GM12872 (cell line): ENCODE data around the gene NLGN4X.

ENCODE experiments used
- TF ChIP-seq, protein P1 (sequence below): IDR thresholded peaks from 3 replicates; pipeline ENCODE4 v1.5.1; 2011; ENCODE audit warnings: low read depth, mild to moderate bottlenecking, low read length, moderate library complexity; ENCODE audit not compliant: insufficient read depth

NLGN4X gene

DNA sequence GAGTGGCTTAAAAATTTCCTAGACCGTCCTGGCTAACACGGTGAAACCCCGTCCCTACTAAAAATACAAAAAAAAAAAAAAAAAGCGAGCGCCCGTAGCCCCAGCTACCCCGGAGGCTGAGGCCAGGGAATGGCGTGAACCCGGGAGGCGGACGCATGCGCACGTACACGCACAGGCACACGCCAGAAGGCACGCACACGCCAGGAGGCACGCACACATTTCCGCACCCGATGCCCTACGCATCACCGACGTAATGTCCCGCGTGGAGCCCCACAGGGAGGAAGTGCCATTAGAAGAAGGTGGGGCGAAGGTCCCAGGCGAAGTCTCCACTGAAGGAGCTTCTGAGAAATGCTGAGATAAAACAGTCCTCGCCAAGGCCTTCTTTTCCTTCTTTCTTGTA lies 41.4 kb downstream of the NLGN4X start:
- TF ChIP-seq, protein P1, sequence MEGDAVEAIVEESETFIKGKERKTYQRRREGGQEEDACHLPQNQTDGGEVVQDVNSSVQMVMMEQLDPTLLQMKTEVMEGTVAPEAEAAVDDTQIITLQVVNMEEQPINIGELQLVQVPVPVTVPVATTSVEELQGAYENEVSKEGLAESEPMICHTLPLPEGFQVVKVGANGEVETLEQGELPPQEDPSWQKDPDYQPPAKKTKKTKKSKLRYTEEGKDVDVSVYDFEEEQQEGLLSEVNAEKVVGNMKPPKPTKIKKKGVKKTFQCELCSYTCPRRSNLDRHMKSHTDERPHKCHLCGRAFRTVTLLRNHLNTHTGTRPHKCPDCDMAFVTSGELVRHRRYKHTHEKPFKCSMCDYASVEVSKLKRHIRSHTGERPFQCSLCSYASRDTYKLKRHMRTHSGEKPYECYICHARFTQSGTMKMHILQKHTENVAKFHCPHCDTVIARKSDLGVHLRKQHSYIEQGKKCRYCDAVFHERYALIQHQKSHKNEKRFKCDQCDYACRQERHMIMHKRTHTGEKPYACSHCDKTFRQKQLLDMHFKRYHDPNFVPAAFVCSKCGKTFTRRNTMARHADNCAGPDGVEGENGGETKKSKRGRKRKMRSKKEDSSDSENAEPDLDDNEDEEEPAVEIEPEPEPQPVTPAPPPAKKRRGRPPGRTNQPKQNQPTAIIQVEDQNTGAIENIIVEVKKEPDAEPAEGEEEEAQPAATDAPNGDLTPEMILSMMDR, result no peak

DNA sequence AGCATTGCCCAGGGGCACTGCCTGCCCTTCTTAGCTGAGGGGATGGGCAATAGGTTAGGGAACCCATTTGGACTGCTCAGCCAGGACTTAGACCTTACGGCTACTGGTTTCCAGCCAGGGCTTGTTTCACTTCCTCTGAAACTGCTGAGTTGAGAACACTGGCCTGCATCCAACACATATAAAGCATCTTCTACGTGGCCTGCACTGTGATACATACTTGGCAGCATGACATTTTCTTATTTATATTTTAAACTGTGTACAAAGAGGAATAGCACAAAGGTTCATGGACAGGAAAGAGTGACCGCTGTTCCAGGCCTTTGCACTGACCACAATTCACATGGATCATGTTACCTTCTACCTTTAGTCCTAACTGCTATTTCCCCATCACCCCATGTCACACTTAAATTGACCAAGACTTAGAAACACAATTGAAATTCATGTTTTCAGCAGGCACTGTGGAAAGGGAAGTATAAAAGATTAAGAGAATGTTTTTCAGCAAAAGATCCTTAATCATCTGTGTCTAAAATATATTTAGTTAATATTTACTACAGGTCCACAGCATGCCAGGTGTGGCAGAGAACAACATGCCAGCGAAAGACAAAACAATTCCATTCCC lies 43.7 kb downstream of the NLGN4X start:
- TF ChIP-seq, protein P1, result no peak

DNA sequence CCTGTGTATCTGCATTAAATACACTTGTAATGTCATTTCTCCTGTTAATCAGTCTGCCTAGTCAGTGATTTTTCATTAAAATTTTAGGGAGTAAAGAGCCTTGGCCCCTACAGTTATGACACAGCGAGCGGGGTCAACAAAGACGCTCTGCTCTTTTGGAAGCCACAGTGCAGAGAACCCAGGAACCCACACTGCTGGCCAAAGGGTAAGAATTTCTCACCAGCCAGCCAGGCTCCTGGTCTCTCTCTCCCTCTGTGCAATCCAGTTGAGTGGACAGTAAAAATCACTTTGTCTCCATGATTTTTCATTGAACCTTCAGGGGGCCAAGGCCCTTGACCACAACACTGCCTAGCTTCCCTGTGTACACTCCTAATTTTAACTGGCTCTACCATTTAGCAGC lies 52.8 kb downstream of the NLGN4X start:
- TF ChIP-seq, protein P1, result no peak

DNA sequence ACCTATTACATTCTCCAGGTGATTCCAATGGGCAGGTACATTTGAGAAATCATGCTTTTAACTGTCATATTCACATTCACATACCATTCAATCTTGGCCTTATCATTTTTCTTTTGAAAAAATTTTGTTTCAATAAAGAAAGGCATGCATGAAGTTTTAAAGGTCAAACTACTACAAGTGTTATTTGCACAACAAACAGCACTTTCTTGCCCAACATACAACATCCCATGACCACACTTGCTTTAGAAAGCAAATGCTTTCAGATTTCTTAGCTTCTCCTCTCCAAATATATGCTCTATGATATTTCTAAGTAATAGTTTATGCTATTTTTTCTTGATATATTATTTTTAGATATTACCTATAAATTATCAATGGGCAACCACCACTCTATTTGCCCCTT lies 58.2 kb downstream of the NLGN4X start:
- TF ChIP-seq, protein P1, result no peak

DNA sequence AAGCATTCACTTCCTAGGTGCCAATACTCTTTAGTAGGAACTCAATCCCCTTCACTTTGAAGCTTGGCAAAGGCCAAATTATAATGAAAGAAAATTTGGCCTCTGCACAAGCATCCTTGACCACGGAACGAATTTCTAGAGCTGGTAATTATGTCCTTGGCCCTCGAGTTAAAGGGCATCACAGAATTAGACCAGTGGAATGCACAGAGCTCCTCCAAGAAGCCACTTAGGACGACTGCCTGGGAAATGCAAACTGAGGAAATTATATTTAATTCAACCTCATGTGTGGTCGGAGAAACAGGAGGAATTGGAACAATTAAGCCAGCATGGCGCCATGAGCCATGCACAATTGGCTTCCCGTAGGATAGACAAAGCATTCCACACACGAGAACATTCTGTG lies 59.3 kb downstream of the NLGN4X start:
- TF ChIP-seq, protein P1, result no peak

DNA sequence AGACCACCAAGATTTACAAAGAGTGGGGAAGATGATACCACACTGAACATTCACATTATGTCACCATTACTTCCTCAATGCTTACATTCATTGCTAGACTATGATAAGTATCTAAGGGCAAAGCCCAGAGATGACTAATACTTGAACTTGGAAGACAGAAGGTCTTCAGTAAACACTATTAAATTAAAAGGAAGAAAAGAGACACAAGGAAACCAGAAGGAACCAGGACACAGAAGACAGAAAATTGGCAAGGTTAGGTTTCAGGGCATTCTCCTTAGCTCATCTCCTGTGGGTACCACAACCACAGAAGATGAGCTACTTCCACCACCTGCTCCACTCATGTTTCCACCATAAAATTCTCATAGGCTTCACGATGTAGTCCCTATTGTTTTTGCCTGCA lies 64.9 kb downstream of the NLGN4X start:
- TF ChIP-seq, protein P1, result no peak

DNA sequence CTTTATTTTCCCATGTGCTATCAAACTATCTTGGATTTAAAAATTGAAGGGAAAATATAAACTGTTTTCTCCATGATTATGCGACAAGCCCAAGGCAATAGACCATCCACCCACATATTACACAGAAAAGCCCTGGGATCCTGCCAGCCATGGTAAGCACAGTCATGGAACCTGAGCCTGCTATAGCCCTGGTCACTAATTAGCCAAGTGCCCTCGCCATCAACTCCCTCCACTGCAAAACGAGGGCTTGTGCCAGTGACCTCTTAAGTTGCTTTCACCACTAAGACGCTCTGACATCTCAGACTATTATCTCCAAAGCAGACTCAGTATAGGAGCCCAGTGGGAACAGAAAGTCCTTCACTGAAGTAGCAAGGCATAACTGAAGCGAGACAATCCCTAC lies 69.2 kb downstream of the NLGN4X start:
- TF ChIP-seq, protein P1, result no peak
